NAMALWA (cell line): ENCODE results near the gene GLRX2.
A peak's percentile ranks its signal among the peaks of the same experiment; 100 is the strongest.
"Not testable (repeated sequence)": the region's sequence is repeated elsewhere in the genome, so short reads cannot be mapped to it uniquely, and the experiment has no call there.

Experiments
- DNase-seq: peaks from one replicate; pipeline ENCODE4 v3.0.0-alpha.2; 2015; ENCODE audit warnings: low spot score

Gene GLRX2

GRCh38 chr1:193065954-193066353 is 39.3 kb downstream of the GLRX2 start:
- DNase-seq: no peak

DNA sequence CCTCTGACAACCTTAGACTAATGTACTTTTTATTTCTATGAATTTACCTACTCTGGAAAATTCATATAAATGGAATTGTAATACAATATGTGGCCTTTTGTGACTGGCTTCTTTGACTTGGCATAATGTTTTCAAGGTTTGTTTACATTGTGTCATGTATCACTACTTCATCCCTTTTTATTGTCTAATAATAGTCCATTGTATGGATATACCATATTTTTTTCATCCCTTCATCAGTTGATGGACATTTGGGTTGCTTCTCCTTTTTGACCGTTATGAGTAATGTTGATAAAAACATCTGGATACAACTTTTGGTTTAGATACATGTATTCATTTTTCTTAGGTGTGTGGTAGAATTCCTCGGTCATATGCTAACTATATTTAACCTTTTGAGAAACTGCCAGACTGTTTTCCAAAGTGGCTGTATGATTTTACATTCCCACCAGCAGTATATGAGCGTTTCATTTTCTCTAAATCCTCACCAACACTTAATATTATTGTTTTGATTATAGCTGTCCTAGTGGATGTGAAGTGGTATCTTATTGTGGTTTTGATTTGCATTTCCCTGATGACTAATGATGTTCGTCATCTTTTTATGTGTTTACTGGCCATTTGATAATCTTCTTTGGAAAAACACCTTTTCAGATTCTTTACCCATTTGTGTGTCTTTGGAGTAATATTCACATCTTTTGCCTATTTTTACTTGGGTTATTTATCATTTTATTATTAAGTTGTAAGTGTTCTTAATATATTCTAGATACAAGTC is 42.3 kb downstream of the GLRX2 start:
- DNase-seq: peak; percentile 36

DNA sequence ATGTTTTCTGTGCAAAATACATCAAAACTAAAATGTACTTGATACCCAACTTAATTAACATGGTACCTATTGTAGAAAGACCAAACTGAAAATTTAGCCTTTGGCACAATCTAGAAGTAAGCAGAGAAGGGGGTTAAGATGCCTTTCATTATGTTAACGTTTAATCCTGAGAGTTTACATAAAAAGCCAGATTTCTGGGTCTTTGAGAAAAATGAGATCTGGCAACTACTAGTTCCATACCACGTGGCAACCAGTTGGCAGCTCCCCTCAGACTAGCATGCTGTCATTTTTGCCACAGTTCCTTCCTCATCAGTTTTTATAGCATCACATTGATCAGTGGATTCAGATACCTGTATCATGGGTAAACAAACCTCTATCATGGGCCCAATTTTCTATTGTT is 44.3 kb downstream of the GLRX2 start:
- DNase-seq: peak; percentile 57

GRCh38 chr1:193060406-193060805 is 44.8 kb downstream of the GLRX2 start:
- DNase-seq: peak; percentile 19

DNA sequence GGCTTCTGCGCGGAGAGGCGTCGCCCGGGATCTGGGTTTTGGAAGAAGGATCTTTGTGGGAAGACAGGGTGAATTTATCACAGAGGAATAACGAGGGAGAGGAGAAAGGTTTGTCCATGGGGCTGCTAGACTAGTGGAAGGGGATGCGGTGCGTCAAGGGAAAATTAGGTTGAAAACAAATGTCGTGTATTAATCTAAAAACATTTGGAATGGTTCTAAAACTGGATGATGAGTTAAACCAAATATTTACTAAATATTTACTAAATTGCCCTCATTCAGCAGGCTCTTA is 45.2 kb downstream of the GLRX2 start:
- no peak for DNase-seq

GRCh38 chr1:193059282-193060114 is 45.7 kb downstream of the GLRX2 start, which contains the start of the genes RO60 and UCHL5:
RO60 (plus strand) TSS chr1:193059612; CDS start chr1:193069055, 9,443 bp downstream.
UCHL5 (minus strand) TSS chr1:193059360; CDS start chr1:193059260, 100 bp downstream.
- peak; percentile 98 for DNase-seq

GRCh38 chr1:193058529-193059281 is 46.5 kb downstream of the GLRX2 start:
- DNase-seq: peak; percentile 82

GRCh38 chr1:193054169-193054675 is 51.0 kb downstream of the GLRX2 start:
- DNase-seq: no peak

GRCh38 chr1:193048913-193049312 is 56.3 kb downstream of the GLRX2 start:
- not testable (repeated sequence) for DNase-seq
